Measurements from ENCODE around the gene DRC7. TPM values are rescaled to one million over a fixed set of nuclear protein-coding genes. Genes with fewer than 3 reads are reported as not detected.
A peak's percentile ranks its signal among the peaks of the same experiment; 100 is the strongest.

The DRC7 gene
- total RNA-seq, 1 experiment from 2014 or later: not detected

- peak; percentile 94 for ATAC-seq
These were observed 62.8 kb downstream of the DRC7 start for GRCh38 chr16:57757326-57757786.

GRCh38 chr16:57757883-57758282 is 63.3 kb downstream of the DRC7 start:
- Histone ChIP-seq H3K36me3 (ENCODE audit: low read depth, low read length) (no peaks in the 10 kb centered on the region), H3K79me2 (ENCODE audit: low read length) (no peaks in the 10 kb centered on the region), H3F3A (ENCODE audit: low read length, unreplicated experiment) (no peaks in the 10 kb centered on the region), H2AFZ (ENCODE audit: low read length) (no peak overlapping the region), H3K9me2 (replicated peaks; ENCODE audit: low read length) (no peaks in the 10 kb centered on the region), H3K9me3 (ENCODE audit: low read length) (no peaks in the 10 kb centered on the region), H3K9ac (ENCODE audit: low read length) (no peak overlapping the region), H3K4me2 (ENCODE audit: low read length) (no peak overlapping the region), H3K27me3 (ENCODE audit: low read length) (no peaks in the 10 kb centered on the region), H3K4me1 (ENCODE audit: insufficient read depth, low read length) (no peaks in the 10 kb centered on the region), H3K4me3 (ENCODE audit: low read length) (no peak overlapping the region), H4K20me1 (ENCODE audit: low read length) (no peaks in the 10 kb centered on the region), H3K27ac (ENCODE audit: low read length) (no peak overlapping the region)
- TF ChIP-seq EZH2 (IDR thresholded peaks at IDR 0.05; ENCODE audit: low read length, unreplicated experiment) (no peak), CTCF (conservative IDR thresholded peaks at IDR 0.05; ENCODE audit: low read depth, low read length) (no peak), EZH2phosphoT487 (IDR thresholded peaks at IDR 0.05; ENCODE audit: borderline replicate concordance, low read length) (no peak)
- intact Hi-C loops (cut with micrococcal nuclease): loop anchor here (1.0 to 2.0 kb wide), 2 partner anchors 105 to 243 kb away; partner anchors contain the start of genes USB1 and ZNF319
- DNase-seq (no peak), ATAC-seq (no peak)
- ChIA-PET POLR2A (ENCODE audit: unreplicated experiment) (no interaction called here), CTCF (no interaction called here)
- BruUV-seq (replicated peaks): no TSS peak

More at GRCh38 chr16:57757326-57757786, 62.8 kb downstream of the DRC7 start:
- Histone ChIP-seq H3K27ac (ENCODE audit: low read length) (no peak overlapping the region), H3K9ac (ENCODE audit: low read length) (no peak overlapping the region), H2AFZ (ENCODE audit: low read length) (no peak overlapping the region), H4K20me1 (ENCODE audit: low read length) (no peaks in the 10 kb centered on the region), H3K4me1 (ENCODE audit: insufficient read depth, low read length) (no peaks in the 10 kb centered on the region), H3K9me2 (replicated peaks; ENCODE audit: low read length) (no peaks in the 10 kb centered on the region), H3K9me3 (ENCODE audit: low read length) (no peaks in the 10 kb centered on the region), H3K4me2 (ENCODE audit: low read length) (no peak overlapping the region), H3K36me3 (ENCODE audit: low read depth, low read length) (no peaks in the 10 kb centered on the region), H3K27me3 (ENCODE audit: low read length) (no peaks in the 10 kb centered on the region), H3F3A (ENCODE audit: low read length, unreplicated experiment) (no peaks in the 10 kb centered on the region), H3K4me3 (ENCODE audit: low read length) (no peak overlapping the region), H3K79me2 (ENCODE audit: low read length) (no peaks in the 10 kb centered on the region)
- intact Hi-C loops (cut with micrococcal nuclease): loop anchor here (1.0 to 2.0 kb wide), 2 partner anchors 106 to 243 kb away; partner anchors contain the start of genes USB1 and ZNF319
- DNase-seq: peak; percentile 84
- ChIA-PET POLR2A (ENCODE audit: unreplicated experiment) (no interaction called here), CTCF (interaction anchor here (1.0 kb wide), 1 partner anchor 106 kb away, joined by 4 read pairs; no protein-coding TSS in a partner anchor)
- TF ChIP-seq CTCF (conservative IDR thresholded peaks at IDR 0.05; ENCODE audit: low read depth, low read length) (peak; percentile 83), EZH2 (IDR thresholded peaks at IDR 0.05; ENCODE audit: low read length, unreplicated experiment) (no peak), EZH2phosphoT487 (IDR thresholded peaks at IDR 0.05; ENCODE audit: borderline replicate concordance, low read length) (no peak)
- no TSS peak for BruUV-seq (replicated peaks)

- ChIA-PET CTCF (no interaction called here), POLR2A (ENCODE audit: unreplicated experiment) (no interaction called here)
- intact Hi-C loops (cut with micrococcal nuclease): no loop called here
- H3K4me3 ChIP-seq (ENCODE audit: low read length): no peak overlapping the region
- no peaks in the 10 kb centered on the region for H3K9me2 ChIP-seq (replicated peaks; ENCODE audit: low read length)
- H3K36me3 ChIP-seq (ENCODE audit: low read depth, low read length): no peaks in the 10 kb centered on the region
- H3K9ac ChIP-seq (ENCODE audit: low read length): no peak overlapping the region
- no peak overlapping the region for H3K27ac ChIP-seq (ENCODE audit: low read length)
- H3K9me3 ChIP-seq (ENCODE audit: low read length): no peaks in the 10 kb centered on the region
- no peak overlapping the region for H3K4me2 ChIP-seq (ENCODE audit: low read length)
- no TSS peak for BruUV-seq (replicated peaks)
- no peaks in the 10 kb centered on the region for H4K20me1 ChIP-seq (ENCODE audit: low read length)
- H3K27me3 ChIP-seq (ENCODE audit: low read length): no peaks in the 10 kb centered on the region
- DNase-seq (no peak), ATAC-seq (no peak)
- H3K4me1 ChIP-seq (ENCODE audit: insufficient read depth, low read length): no peaks in the 10 kb centered on the region
- no peak overlapping the region for H2AFZ ChIP-seq (ENCODE audit: low read length)
- no peak for TF ChIP-seq CTCF (conservative IDR thresholded peaks at IDR 0.05; ENCODE audit: low read depth, low read length)
- no peak for TF ChIP-seq EZH2 (IDR thresholded peaks at IDR 0.05; ENCODE audit: low read length, unreplicated experiment)
- TF ChIP-seq EZH2phosphoT487 (IDR thresholded peaks at IDR 0.05; ENCODE audit: borderline replicate concordance, low read length): no peak
- no peaks in the 10 kb centered on the region for H3K79me2 ChIP-seq (ENCODE audit: low read length)
- no peaks in the 10 kb centered on the region for H3F3A ChIP-seq (ENCODE audit: low read length, unreplicated experiment)
These were observed 63.9 kb downstream of the DRC7 start for GRCh38 chr16:57758331-57759117.

Measured in PC-3 (cell line).